Endothelial cell of umbilical vein (primary cell): ENCODE measurements around the gene STPG3. TPM values are rescaled to one million over a fixed set of nuclear protein-coding genes. Genes with fewer than 3 reads are reported as not detected.

ENCODE experiments used
- BruUV-seq: library from RNA; stranded (reverse); fragments of 400-500 nt; replicated peaks from 2 replicates; lab custom pipeline; 2021; lab: Mats Ljungman, UMichigan
- CTCF ChIA-PET: fragments of 300-600, 350-600 bp; sonication (Branson Sonifier 250); formaldehyde crosslinking; loops from one replicate; lab custom pipeline; 2021; ENCODE audit warnings: antibody characterized with exemption, inconsistent platforms; lab: Charles Lee
- POLR2A ChIA-PET: fragments of 300-600, 350-600 bp; sonication (Branson Sonifier 250); formaldehyde crosslinking; loops from one replicate; lab custom pipeline; 2021; ENCODE audit warnings: antibody characterized with exemption, inconsistent platforms; lab: Charles Lee
- DNase-seq: peaks from one replicate; pipeline ENCODE4 v3.0.0-alpha.2; 2011; ENCODE audit warnings: low read depth, low spot score
- FAIRE-seq: peaks from 2 replicates; lab custom pipeline; 2011; peaks lifted over from hg19 to GRCh38; lab: Jason Lieb, UNC
- H2AFZ ChIP-seq: 2 replicates; pipeline ENCODE4 v1.6.0; 2012; ENCODE audit warnings: low read depth, low read length, control low read depth, inconsistent platforms
- H3K27ac ChIP-seq: 2 replicates; pipeline ENCODE4 v1.5.1; 2011; ENCODE audit warnings: low read depth, mild to moderate bottlenecking, control low read depth, low read length, moderate library complexity; ENCODE audit not compliant: insufficient read depth
- H3K27me3 ChIP-seq, 2 experiments: 2 replicates each; pipeline versions ENCODE4 v1.6.0 to v1.6.1; 2011; ENCODE audit warnings: low read length in 2 of 2, mixed read lengths in 1 of 2; ENCODE audit not compliant: control insufficient read depth in 2 of 2, insufficient read depth in 2 of 2
- H3K36me3 ChIP-seq, 2 experiments: 2 replicates in 1 of 2; 3 replicates in 1 of 2; pipeline ENCODE4 v1.5.1; 2011; ENCODE audit warnings: low read length in 2 of 2, mild to moderate bottlenecking in 1 of 2, moderate library complexity in 1 of 2; ENCODE audit not compliant: control insufficient read depth in 2 of 2, insufficient read depth in 2 of 2; ENCODE audit errors: extremely low read depth in 1 of 2
- H3K4me1 ChIP-seq: 3 replicates; pipeline ENCODE4 v1.5.1; 2011; ENCODE audit warnings: mild to moderate bottlenecking, low read length; ENCODE audit not compliant: control insufficient read depth, insufficient read depth; ENCODE audit errors: extremely low read depth
- H3K4me2 ChIP-seq: 2 replicates; pipeline ENCODE4 v1.6.1; 2011; ENCODE audit warnings: low read length, control low read depth, mixed read lengths; ENCODE audit not compliant: insufficient read depth
- H3K4me3 ChIP-seq, 3 experiments: fragments of 200-600 bp in 1 of 3; sonication (generic), shearing (Covaris generic) in 1 of 3; replicated peaks in 1 of 3; 2 replicates each; pipeline ENCODE4 v1.5.1; 2011 to 2016; ENCODE audit warnings: control low read depth in 3 of 3, low read length in 3 of 3, mild to moderate bottlenecking in 2 of 3, inconsistent platforms in 1 of 3, low read depth in 1 of 3, moderate library complexity in 1 of 3; ENCODE audit not compliant: insufficient read depth in 1 of 3
- H3K79me2 ChIP-seq: 2 replicates; pipeline ENCODE4 v1.6.0; 2012; ENCODE audit warnings: low read length, inconsistent platforms; ENCODE audit not compliant: control insufficient read depth, insufficient read depth
- H3K9ac ChIP-seq: replicated peaks from 2 replicates; pipeline ENCODE3; 2011; ENCODE audit warnings: low read length, control low read depth; ENCODE audit not compliant: insufficient read depth; ENCODE audit errors: extremely low read depth
- H3K9me1 ChIP-seq: replicated peaks from 3 replicates; pipeline ENCODE4 v1.6.0; 2011; ENCODE audit warnings: mild to moderate bottlenecking, low read length; ENCODE audit not compliant: control insufficient read depth, insufficient read depth; ENCODE audit errors: extremely low read depth
- H3K9me3 ChIP-seq: replicated peaks from 2 replicates; pipeline ENCODE4 v1.5.1; 2012; ENCODE audit warnings: low read length, inconsistent platforms; ENCODE audit not compliant: control insufficient read depth, insufficient read depth
- H4K20me1 ChIP-seq: replicated peaks from 2 replicates; pipeline ENCODE3; 2011; ENCODE audit warnings: mild to moderate bottlenecking, low read length; ENCODE audit not compliant: control insufficient read depth, insufficient read depth; ENCODE audit errors: extremely low read depth
- CTCF ChIP-seq, 2 donors: IDR thresholded peaks; 1 replicate in 1 of 2; 2 replicates in 1 of 2; pipeline ENCODE4 v1.5.1; 2011; ENCODE audit warnings: low read length in 2 of 2, mild to moderate bottlenecking in 2 of 2, moderate library complexity in 2 of 2, control low read depth in 1 of 2, inconsistent platforms in 1 of 2, low read depth in 1 of 2; ENCODE audit not compliant: insufficient read depth in 1 of 2; ENCODE audit errors: extremely low read depth in 1 of 2
- FOS ChIP-seq: IDR thresholded peaks from 2 replicates; pipeline ENCODE4 v1.6.1; 2011; ENCODE audit warnings: mild to moderate bottlenecking, low read length, moderate library complexity, borderline replicate concordance; ENCODE audit not compliant: insufficient read depth
- GATA2 ChIP-seq: IDR thresholded peaks from 2 replicates; pipeline ENCODE4 v1.7.0; 2011; ENCODE audit warnings: low read depth, mild to moderate bottlenecking, moderate library complexity, mixed read lengths, low read length; ENCODE audit not compliant: insufficient read length, insufficient read depth
- JUN ChIP-seq: IDR thresholded peaks from 2 replicates; pipeline ENCODE4 v1.6.1; 2011; ENCODE audit warnings: borderline replicate concordance, low read depth; ENCODE audit not compliant: insufficient read length, insufficient read depth
- MYC ChIP-seq: IDR thresholded peaks from one replicate; pipeline ENCODE4 v1.6.1; 2011; ENCODE audit warnings: mild to moderate bottlenecking, low read depth, low read length
- POLR2AphosphoS5 ChIP-seq: IDR thresholded peaks from 2 replicates; pipeline ENCODE4 v1.6.1; 2012; ENCODE audit warnings: low read depth, mild to moderate bottlenecking, control low read depth, low read length, moderate library complexity; ENCODE audit not compliant: insufficient read depth
- dilution Hi-C: fragments of 300-500 bp; cut with MboI; formaldehyde crosslinking; loops from one replicate; pipeline ENCODE4 v1.15.0; 2019; ENCODE audit warnings: low sequenced_read_pairs; ENCODE audit not compliant: extremely low pct_ligation_motif_present
- intact Hi-C: fragments of 100-400 bp; cut with micrococcal nuclease; formaldehyde crosslinking; loops from one replicate; pipeline ENCODE4 v1.10.0; 2022
- polyA plus RNA-seq, 4 experiments: library from polyadenylated mRNA; depleted of rRNA in 3 of 4; stranded (reverse) in 3 of 4; unstranded in 1 of 4; fragments of >200 nt; gene quantifications; 2 replicates each; pipeline versions ENCODE4 v1.2.1 to v1.2.3, GENCODE V29; 2011 to 2012; ENCODE audit warnings: missing spikeins in 1 of 4
- total RNA-seq: library from RNA; stranded (reverse); gene quantifications from 2 replicates; pipeline ENCODE4 v1.2.3, GENCODE V29; 2021

STPG3 gene
- total and polyA plus RNA-seq, 2 donors (not counting 3 experiments of a cell fraction or from before 2014, with no cell fraction given) = not detected

GRCh38 chr9:137251490-137252268, 593 bp downstream of the STPG3 start:
- TF ChIP-seq GATA2 = no peak
- no peak for TF ChIP-seq MYC
- TF ChIP-seq POLR2AphosphoS5 = no peak
- TF ChIP-seq JUN = no peak
- TF ChIP-seq CTCF (IDR thresholded peaks at IDR 0.05; ENCODE audit: extremely low read depth in 1 of 2, insufficient read depth in 1 of 2, low read depth in 1 of 2, low read length in 2 of 2) = no peak
- no peak for TF ChIP-seq FOS
- Histone ChIP-seq H3K79me2 (peaks cover 14% of the 10 kb centered on the region), H2AFZ (no peak overlapping the region), H3K9ac (no peak overlapping the region), H4K20me1 (no peaks in the 10 kb centered on the region), H3K36me3 (no peaks in the 10 kb centered on the region), H3K27me3 (no peaks in the 10 kb centered on the region), H3K9me3 (no peaks in the 10 kb centered on the region), H3K4me3 (no peak overlapping the region), H3K4me2 (no peak overlapping the region), H3K27ac (no peak overlapping the region), H3K4me1 (peaks cover 13% of the 10 kb centered on the region), H3K9me1 (no peaks in the 10 kb centered on the region)
- POLR2A ChIA-PET = interaction anchor here (4.9 kb wide), 1 partner anchor 9 kb away, joined by 66 read pairs; the partner anchor contains the start of gene TUBB4B
- dilution Hi-C loops (no loop called here), intact Hi-C loops (no loop called here)
- CTCF ChIA-PET = no interaction called here
- FAIRE-seq (no peak), DNase-seq (no peak)
- BruUV-seq = no TSS peak
